ENCODE results near the gene KLHL22. TPM values are rescaled to one million over a fixed set of nuclear protein-coding genes. Genes with fewer than 3 reads are reported as not detected.
A peak's percentile ranks its signal among the peaks of the same experiment; 100 is the strongest.

The KLHL22 gene
- total and polyA plus RNA-seq, 2 of the 8 experiments (the other 6 are each of a cell fraction or from before 2014, with no cell fraction given), result 9.4 to 16.2 TPM

DNA sequence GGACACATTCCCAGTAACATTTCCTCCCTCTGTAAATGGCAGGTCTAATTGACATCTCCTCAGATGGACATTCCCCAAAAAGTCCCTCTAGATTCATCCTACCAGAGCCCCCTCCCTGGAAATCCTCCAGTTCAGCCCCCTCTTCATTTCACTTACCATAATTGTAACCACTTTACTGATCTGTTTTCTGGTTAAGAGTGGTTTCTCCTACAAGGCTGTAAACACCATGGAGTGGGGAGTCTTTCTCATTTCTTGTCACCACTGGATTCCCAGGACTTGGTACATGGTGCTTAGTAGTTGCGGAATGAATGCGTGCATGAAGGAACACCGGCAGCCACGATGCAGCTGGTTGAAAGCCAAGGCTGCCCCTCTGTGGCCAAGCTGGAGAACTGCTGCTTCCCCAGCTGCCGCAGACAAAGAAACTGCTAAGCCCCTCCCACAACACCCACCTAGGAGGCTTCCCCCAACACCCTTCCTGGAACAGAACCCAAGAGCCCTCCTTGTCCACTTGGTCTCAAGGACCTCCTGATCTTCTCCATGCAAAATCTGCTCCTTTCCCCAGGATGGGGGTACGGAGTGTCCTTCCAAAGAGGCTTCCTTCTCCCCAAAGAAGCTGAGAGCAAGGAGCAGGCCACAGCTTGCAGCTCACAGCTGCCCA lies 39.4 kb downstream of the KLHL22 start (continued):
- TF ChIP-seq SP1 (IDR thresholded peaks at IDR 0.05; ENCODE audit: low read depth, low read length) (no peak), RXRA (IDR thresholded peaks at IDR 0.05; ENCODE audit: insufficient read depth, low read depth, low read length) (no peak), KDM5A (IDR thresholded peaks at IDR 0.05; ENCODE audit: low read length) (no peak), JUND (IDR thresholded peaks at IDR 0.05; ENCODE audit: low read length) (no peak), RBBP5 (IDR thresholded peaks at IDR 0.05; ENCODE audit: borderline replicate concordance, low read depth, low read length) (no peak), NANOG (IDR thresholded peaks at IDR 0.05; ENCODE audit: insufficient read depth, low read depth, low read length, poor library complexity, severe bottlenecking) (no peak), TEAD4 (IDR thresholded peaks at IDR 0.05; ENCODE audit: low read depth, low read length) (0 out of 2 replicates have a peak, but pooled peaks have one; percentile 27), CBX5 (IDR thresholded peaks at IDR 0.05; ENCODE audit: low read depth, low read length) (no peak), SIRT6 (IDR thresholded peaks at IDR 0.05; ENCODE audit: low read length) (no peak), CTBP2 (IDR thresholded peaks at IDR 0.05; ENCODE audit: borderline replicate concordance, insufficient read depth, insufficient read length, low read length) (no peak), EZH2 (IDR thresholded peaks at IDR 0.05; ENCODE audit: low read depth, low read length, severe bottlenecking) (no peak), YY1 (IDR thresholded peaks at IDR 0.05; ENCODE audit: low read depth, low read length) (0 out of 2 replicates have a peak, but pooled peaks have one; percentile 42)
- TF ChIP-seq, protein P1, sequence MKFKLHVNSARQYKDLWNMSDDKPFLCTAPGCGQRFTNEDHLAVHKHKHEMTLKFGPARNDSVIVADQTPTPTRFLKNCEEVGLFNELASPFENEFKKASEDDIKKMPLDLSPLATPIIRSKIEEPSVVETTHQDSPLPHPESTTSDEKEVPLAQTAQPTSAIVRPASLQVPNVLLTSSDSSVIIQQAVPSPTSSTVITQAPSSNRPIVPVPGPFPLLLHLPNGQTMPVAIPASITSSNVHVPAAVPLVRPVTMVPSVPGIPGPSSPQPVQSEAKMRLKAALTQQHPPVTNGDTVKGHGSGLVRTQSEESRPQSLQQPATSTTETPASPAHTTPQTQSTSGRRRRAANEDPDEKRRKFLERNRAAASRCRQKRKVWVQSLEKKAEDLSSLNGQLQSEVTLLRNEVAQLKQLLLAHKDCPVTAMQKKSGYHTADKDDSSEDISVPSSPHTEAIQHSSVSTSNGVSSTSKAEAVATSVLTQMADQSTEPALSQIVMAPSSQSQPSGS (IDR thresholded peaks at IDR 0.05; ENCODE audit: low read length), result no peak

Measured in H1 (cell line).